HFFc6 (cell line): Measurements from ENCODE around the gene AEN. TPM values are rescaled to one million over a fixed set of nuclear protein-coding genes. Genes with fewer than 3 reads are reported as not detected.

Experiments
- DNase-seq: peaks from one replicate; pipeline ENCODE4 v3.0.0-alpha.2; 2018
- H3K27ac Mint-ChIP-seq: 2 replicates; pipeline ENCODE4 v1.8.0; 2020; ENCODE audit warnings: mild to moderate bottlenecking, mixed read lengths
- H3K27me3 Mint-ChIP-seq: 2 replicates; pipeline ENCODE4 v1.8.0; 2021; ENCODE audit warnings: mild to moderate bottlenecking, moderate library complexity, mixed read lengths; ENCODE audit not compliant: insufficient read depth
- H3K36me3 Mint-ChIP-seq: 2 replicates; pipeline ENCODE4 v1.8.0; 2021; ENCODE audit warnings: low read depth, mixed read lengths
- H3K4me1 Mint-ChIP-seq: 2 replicates; pipeline ENCODE4 v1.8.0; 2020; ENCODE audit warnings: low read depth, mixed read lengths
- H3K4me3 Mint-ChIP-seq: 2 replicates; pipeline ENCODE4 v1.8.0; 2020; ENCODE audit warnings: mild to moderate bottlenecking, moderate library complexity, mixed read lengths
- H3K9me3 Mint-ChIP-seq: 2 replicates; pipeline ENCODE4 v1.8.0; 2020; ENCODE audit warnings: mild to moderate bottlenecking, mixed read lengths
- CTCF ChIP-seq: fragments of 200-600 bp; sonication (generic); IDR thresholded peaks from 2 replicates; pipeline ENCODE4 v1.5.0; 2021; ENCODE audit warnings: antibody characterized with exemption, mild to moderate bottlenecking
- total RNA-seq, 6 experiments: library from RNA; stranded (reverse); fragmentation: NEBNext Ultra II Directional; extraction: Animal tissue kit (Norgen Biotek cat#: 25700); gene quantifications; 2 replicates in 1 of 6; 3 replicates in 5 of 6; pipeline ENCODE4 v1.2.3, GENCODE V29; 2021

Gene AEN
- total RNA-seq, 6 experiments from 2014 or later, result 65.4 to 73.4 (median 67.8) TPM

- Mint-ChIP-seq H3K27ac (no peak overlapping the region), H3K4me1 (peaks cover 16% of the 10 kb centered on the region), H3K36me3 (no peaks in the 10 kb centered on the region), H3K9me3 (no peaks in the 10 kb centered on the region), H3K27me3 (peaks cover 3% of the 10 kb centered on the region), H3K4me3 (no peak overlapping the region)
- no peak for TF ChIP-seq CTCF
- no peak for DNase-seq
Measured at GRCh38 chr15:88654430-88655102, 33.4 kb downstream of the AEN start.

- Mint-ChIP-seq H3K36me3 (no peaks in the 10 kb centered on the region), H3K9me3 (no peaks in the 10 kb centered on the region), H3K4me3 (no peak overlapping the region), H3K27me3 (peaks cover 3% of the 10 kb centered on the region), H3K27ac (no peak overlapping the region), H3K4me1 (peaks cover 18% of the 10 kb centered on the region)
- no peak for TF ChIP-seq CTCF
- no peak for DNase-seq
Measured at GRCh38 chr15:88655103-88655553, 34.0 kb downstream of the AEN start.

- H3K36me3 Mint-ChIP-seq, result no peaks in the 10 kb centered on the region
- peaks cover 3% of the 10 kb centered on the region for H3K27me3 Mint-ChIP-seq
- H3K9me3 Mint-ChIP-seq, result no peaks in the 10 kb centered on the region
- no peak overlapping the region for H3K27ac Mint-ChIP-seq
- peaks cover 27% of the 10 kb centered on the region for H3K4me1 Mint-ChIP-seq
- TF ChIP-seq CTCF, result peak; percentile 22; the same call in 1 of the 2 replicates
- H3K4me3 Mint-ChIP-seq, result no peak overlapping the region
- no peak for DNase-seq
Measured at GRCh38 chr15:88655800-88656488, 34.8 kb downstream of the AEN start.

GRCh38 chr15:88656760-88657221 is 35.7 kb downstream of the AEN start:
- H3K4me1 Mint-ChIP-seq, result peaks cover 35% of the 10 kb centered on the region

More at GRCh38 chr15:88656760-88657221, 35.7 kb downstream of the AEN start:
- Mint-ChIP-seq H3K4me3 (no peak overlapping the region), H3K27ac (no peak overlapping the region), H3K9me3 (no peaks in the 10 kb centered on the region), H3K36me3 (no peaks in the 10 kb centered on the region), H3K27me3 (peaks cover 3% of the 10 kb centered on the region)
- DNase-seq, result no peak
- no peak for TF ChIP-seq CTCF
